Measurements from ENCODE around the gene SLC9A9. TPM values are rescaled to one million over a fixed set of nuclear protein-coding genes. Genes with fewer than 3 reads are reported as not detected.

Gene SLC9A9
- polyA plus RNA-seq, 1 donor from 2014 or later, result 0.54 TPM

- TF ChIP-seq EZH2 (IDR thresholded peaks at IDR 0.05; ENCODE audit: borderline replicate concordance, insufficient read depth, low read length, poor library complexity, severe bottlenecking) (no peak), TAF1 (IDR thresholded peaks at IDR 0.05; ENCODE audit: low read depth) (no peak), RAD21 (conservative IDR thresholded peaks at IDR 0.05) (no peak), MXI1 (conservative IDR thresholded peaks at IDR 0.05; ENCODE audit: poor library complexity, severe bottlenecking) (no peak), EP300 (conservative IDR thresholded peaks at IDR 0.05; ENCODE audit: poor library complexity, severe bottlenecking) (no peak), SMC3 (conservative IDR thresholded peaks at IDR 0.05; ENCODE audit: poor library complexity) (no peak), CTCF (IDR thresholded peaks at IDR 0.05; ENCODE audit: poor library complexity, severe bottlenecking) (no peak), REST (IDR thresholded peaks at IDR 0.05; ENCODE audit: borderline replicate concordance) (no peak), POLR2AphosphoS5 (IDR thresholded peaks at IDR 0.05) (no peak)
- no peak overlapping the region for H2AFZ ChIP-seq (ENCODE audit: low read depth, low read length)
Observed at GRCh38 chr3:143258692-143259091, 589.6 kb downstream of the SLC9A9 start.

GRCh38 chr3:143256416-143256815, 591.9 kb downstream of the SLC9A9 start:
- no peak overlapping the region for H3K9ac ChIP-seq (ENCODE audit: low read length)
- no peaks in the 10 kb centered on the region for H4K20me1 ChIP-seq (ENCODE audit: insufficient read depth)
- no peak overlapping the region for H3K4me3 ChIP-seq (ENCODE audit: low read length)
- no peak for TF ChIP-seq CTCF (IDR thresholded peaks at IDR 0.05; ENCODE audit: poor library complexity, severe bottlenecking)
- no peaks in the 10 kb centered on the region for H3K9me2 ChIP-seq (ENCODE audit: insufficient read depth, low read length)
- H3K27me3 ChIP-seq (ENCODE audit: insufficient read depth, low read depth, low read length), result no peaks in the 10 kb centered on the region
- H3K36me3 ChIP-seq (ENCODE audit: insufficient read depth, low read length), result no peaks in the 10 kb centered on the region
- H3K27ac ChIP-seq (ENCODE audit: low read length), result no peak overlapping the region
- H2AFZ ChIP-seq (ENCODE audit: low read depth, low read length), result no peak overlapping the region
- no peaks in the 10 kb centered on the region for H3K9me3 ChIP-seq (ENCODE audit: low read length)
- H3F3A ChIP-seq (ENCODE audit: insufficient read depth, low read length, poor library complexity, severe bottlenecking), result no peaks in the 10 kb centered on the region
- no peak overlapping the region for H3K4me2 ChIP-seq (ENCODE audit: low read length)
- H3K79me2 ChIP-seq (replicated peaks; ENCODE audit: insufficient read depth, low read length), result no peaks in the 10 kb centered on the region

More at GRCh38 chr3:143258692-143259091, 589.6 kb downstream of the SLC9A9 start:
- H3K79me2 ChIP-seq (replicated peaks; ENCODE audit: insufficient read depth, low read length), result no peaks in the 10 kb centered on the region
- H3K27ac ChIP-seq (ENCODE audit: low read length), result no peak overlapping the region
- no peaks in the 10 kb centered on the region for H3K36me3 ChIP-seq (ENCODE audit: insufficient read depth, low read length)
- H3K4me3 ChIP-seq (ENCODE audit: low read length), result no peak overlapping the region
- no peak overlapping the region for H3K4me2 ChIP-seq (ENCODE audit: low read length)
- no peaks in the 10 kb centered on the region for H3K9me3 ChIP-seq (ENCODE audit: low read length)
- no peaks in the 10 kb centered on the region for H4K20me1 ChIP-seq (ENCODE audit: insufficient read depth)
- H3K9me2 ChIP-seq (ENCODE audit: insufficient read depth, low read length), result no peaks in the 10 kb centered on the region
- H3K27me3 ChIP-seq (ENCODE audit: insufficient read depth, low read depth, low read length), result no peaks in the 10 kb centered on the region
- no peaks in the 10 kb centered on the region for H3F3A ChIP-seq (ENCODE audit: insufficient read depth, low read length, poor library complexity, severe bottlenecking)
- H3K9ac ChIP-seq (ENCODE audit: low read length), result no peak overlapping the region
